B cell (primary cell): ENCODE data around the gene TRIM44.

Experiments used
- CTCF ChIP-seq: fragments of 200-600 bp; IDR thresholded peaks from one replicate; pipeline ENCODE4 v1.8.0; 2022; ENCODE audit warnings: antibody characterized with exemption, mild to moderate bottlenecking
- EZH2 ChIP-seq: IDR thresholded peaks from 2 replicates; pipeline ENCODE4 v1.6.1; 2012; ENCODE audit warnings: borderline replicate concordance, low read depth, mild to moderate bottlenecking, moderate library complexity, low read length; ENCODE audit not compliant: insufficient read depth, poor library complexity, severe bottlenecking

- no peak for TF ChIP-seq CTCF
- no peak for TF ChIP-seq EZH2
These were observed 184.9 kb downstream of the TRIM44 start for GRCh38 chr11:35847473-35847872.
